ENCODE measurements around the gene CGB1.
"Not testable (repeated sequence)": the region's sequence is repeated elsewhere in the genome, so short reads cannot be mapped to it uniquely, and the experiment has no call there.

The CGB1 gene

DNA sequence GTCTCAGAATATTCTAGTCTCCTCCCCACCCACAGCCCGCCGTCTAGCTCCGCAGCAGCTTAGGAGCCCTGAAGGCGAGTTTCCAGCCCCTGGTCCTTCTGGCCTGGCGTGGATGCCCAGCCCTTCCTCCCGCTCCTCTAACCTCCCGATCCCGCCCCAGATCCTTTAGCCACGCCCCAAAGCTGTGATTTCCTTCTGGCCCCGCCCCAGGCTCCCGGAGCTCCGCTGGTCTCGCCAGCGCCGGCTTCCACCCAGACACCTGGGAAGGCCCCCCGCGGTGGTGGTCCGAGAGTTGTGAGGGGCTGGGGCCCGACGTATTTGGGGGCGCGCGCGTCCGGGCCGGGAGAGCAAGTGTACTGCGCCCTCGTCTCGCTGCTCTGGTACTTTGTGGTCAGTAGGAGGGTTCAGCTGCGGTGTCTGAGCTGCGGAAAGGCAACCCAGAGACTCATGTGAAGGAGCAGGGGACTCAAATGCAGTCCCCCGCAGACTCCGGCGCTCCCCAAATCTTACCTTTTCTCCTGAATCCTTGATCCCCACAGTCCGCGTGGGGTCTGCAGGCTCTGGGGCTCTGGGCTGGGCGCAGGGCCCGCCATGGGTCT, 21.0 kb upstream of the CGB1 start, which contains the start of gene CGB7:
TSS of gene CGB7 (minus strand) at position 114 of the 599 bp plus-strand sequence. CDS start 2,374 bp downstream, outside the sequence.
- no peak for DNase-seq

- DNase-seq = not testable (repeated sequence)
Measured at GRCh38 chr19:49056902-49057596, 20.4 kb upstream of the CGB1 start.

DNA sequence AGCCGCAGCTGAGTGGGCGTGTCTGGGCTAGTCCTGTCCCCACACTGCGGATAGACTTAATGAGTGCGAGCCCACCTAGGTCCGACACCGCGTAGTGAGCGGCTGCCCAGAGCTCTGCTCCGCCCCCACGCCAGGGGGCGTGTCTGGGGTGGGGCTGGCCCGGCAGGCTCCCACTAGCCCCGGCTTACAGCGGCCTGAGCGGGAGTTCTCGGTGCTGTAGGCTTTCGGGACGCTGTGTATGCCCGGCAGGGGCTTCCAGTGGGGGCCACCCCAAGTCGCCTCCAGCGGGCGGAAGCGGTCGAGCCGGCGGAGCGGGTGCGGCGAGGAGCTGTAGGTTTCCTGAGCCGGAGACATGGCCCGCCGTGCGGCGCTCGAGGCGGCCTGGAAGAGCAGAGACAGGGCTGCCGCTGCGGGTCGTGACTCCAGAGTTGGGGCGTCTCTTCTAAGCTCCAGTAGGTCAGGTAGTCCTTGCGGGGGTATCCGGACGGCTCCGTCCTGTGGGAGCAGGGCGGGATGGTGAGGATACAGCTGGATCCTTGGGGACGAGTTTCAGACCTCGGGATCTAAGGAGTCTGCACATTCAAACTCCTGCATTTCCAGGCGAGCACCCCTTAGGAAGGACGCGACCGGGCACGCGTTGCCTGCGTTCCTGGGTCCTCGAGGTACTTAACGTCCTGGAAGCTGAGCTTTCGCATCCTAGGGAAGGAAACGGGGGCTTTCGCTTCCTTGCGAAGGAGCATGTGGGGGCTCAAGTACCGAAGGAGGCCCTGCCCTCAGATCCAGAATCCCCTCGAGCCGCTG, 19.6 kb upstream of the CGB1 start:
- no peak for DNase-seq

DNA sequence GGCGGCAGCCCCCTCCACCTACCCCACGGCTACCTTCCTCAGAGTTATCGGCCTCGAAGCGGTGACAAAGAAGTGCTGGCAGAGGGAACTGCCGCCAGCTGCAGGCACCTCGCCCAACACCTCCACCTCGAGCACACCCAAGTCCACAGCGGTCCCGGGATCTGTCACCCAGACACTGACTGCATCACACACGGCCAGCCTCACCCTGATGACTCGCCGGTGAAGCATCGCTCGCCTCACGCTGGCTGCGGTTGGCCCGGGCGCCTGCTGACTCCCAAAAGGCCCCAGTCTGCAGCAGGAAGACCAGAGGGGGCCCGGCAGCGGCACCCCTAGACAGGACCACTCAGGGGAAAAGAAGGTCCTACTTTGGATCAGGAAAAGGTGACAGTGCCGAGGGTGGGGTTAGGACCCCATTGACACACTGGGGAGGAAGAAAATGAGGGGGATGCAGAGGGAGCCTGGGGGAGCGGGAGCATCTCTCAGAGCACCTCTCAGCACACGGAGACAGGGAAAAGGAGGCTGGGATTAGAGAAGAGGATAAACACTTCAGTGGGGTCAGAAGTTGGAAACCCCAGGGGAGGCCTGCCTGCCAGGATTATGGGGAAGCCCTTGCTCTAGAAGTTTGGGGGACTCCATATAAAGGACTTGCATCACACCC, 13.8 kb upstream of the CGB1 start:
- not testable (repeated sequence) for DNase-seq

DNA sequence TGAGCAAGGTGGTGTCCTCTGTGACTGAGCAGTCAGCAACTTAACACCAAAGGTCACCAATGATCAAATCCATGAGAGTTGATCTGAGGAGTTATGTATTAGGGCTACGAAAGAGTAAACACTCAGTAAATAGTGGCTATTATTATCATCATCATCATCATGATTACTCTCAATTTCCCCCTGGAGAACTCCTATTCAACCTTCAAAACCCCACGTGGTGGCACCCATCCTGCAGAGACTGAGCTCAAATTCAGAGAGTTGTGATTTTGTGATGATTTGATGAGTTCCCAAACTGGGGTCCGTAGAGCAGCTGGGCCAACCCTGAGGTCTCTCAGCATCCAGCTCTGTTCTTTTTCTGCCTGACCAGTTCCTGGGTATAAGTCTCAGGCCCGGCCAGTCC, 13.1 kb upstream of the CGB1 start:
- not testable (repeated sequence) for DNase-seq

- DNase-seq = not testable (repeated sequence)
Measured at GRCh38 chr19:49049011-49049410, 12.3 kb upstream of the CGB1 start, which contains the start of gene CGB8. Gene CGB8, minus strand, starts transcription at chr19:49049111. Its CDS starts 372 bp downstream, at chr19:49048739.

GRCh38 chr19:49043548-49043947, 6.9 kb upstream of the CGB1 start, which contains the start of gene CGB5:
Gene CGB5, plus strand, starts transcription at chr19:49043848. Its CDS starts 362 bp downstream, at chr19:49044210.
- not testable (repeated sequence) for DNase-seq

DNA sequence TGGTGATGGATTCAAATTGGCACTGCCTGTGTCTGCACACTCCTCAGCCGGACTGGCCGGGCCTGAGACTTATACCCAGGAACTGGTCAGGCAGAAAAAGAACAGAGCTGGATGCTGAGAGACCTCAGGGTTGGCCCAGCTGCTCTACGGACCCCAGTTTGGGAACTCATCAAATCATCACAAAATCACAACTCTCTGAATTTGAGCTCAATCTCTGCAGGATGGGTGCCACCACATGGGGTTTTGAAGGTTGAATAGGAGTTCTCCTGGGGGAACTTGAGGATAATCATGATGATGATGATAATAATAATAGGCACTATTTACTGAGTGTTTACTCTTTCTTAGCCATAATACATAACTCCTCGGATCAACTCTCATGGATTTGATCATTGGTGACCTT, 6.0 kb upstream of the CGB1 start:
- DNase-seq = not testable (repeated sequence)

GRCh38 chr19:49042177-49042576, 5.5 kb upstream of the CGB1 start:
- DNase-seq = no peak

GRCh38 chr19:49039736-49040135, 3.0 kb upstream of the CGB1 start:
- DNase-seq = not testable (repeated sequence)

DNA sequence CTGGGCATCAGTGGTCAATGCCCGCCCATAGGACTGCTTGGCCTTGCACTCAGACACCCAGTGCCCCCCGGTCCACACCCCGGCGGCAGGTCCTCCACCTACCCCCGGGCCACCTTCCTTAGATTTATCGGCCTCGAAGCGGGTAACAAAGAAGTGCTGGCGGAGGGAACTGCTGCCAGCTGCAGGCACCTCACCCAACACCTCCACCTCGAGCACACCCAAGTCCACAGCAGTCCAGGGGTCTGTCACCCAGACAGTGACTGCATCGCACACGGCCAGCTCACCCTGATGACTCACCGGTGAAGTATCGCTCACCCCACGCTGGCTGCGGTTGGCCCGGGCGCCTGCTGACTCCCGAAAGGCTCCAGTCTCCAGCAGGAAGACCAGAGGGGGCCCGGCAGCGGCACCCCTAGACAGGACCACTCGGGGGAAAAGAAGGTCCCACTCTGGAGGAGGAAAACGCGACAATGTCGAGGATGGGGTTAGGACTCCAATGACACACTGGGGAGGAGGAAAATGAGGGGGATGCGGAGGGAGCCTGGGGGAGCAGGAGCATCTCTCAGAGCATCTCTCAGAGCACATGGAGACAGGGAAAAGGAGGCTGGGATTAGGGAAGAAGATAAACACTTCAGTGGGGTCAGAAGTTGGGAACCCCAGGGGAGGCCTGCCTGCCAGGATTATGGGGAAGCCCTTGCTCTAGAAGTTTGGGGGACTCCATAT, 2.0 kb upstream of the CGB1 start:
- DNase-seq = not testable (repeated sequence)

DNA sequence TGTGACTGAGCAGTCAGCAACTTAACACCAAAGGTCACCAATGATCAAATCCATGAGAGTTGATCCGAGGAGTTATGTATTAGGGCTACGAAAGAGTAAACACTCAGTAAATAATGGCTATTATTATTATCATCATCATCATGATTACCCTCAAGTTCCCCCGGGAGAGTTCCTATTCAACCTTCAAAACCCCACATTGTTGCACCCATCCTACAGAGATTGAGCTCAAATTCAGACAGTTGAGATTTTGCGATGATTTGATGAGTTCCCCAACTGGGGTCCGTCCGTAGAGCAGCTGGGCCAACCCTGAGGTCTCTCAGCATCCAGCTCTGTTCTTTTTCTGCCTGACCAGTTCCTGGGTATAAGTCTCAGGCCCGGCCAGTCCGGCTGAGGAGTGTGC, 1.4 kb upstream of the CGB1 start:
- DNase-seq = not testable (repeated sequence)

DNA sequence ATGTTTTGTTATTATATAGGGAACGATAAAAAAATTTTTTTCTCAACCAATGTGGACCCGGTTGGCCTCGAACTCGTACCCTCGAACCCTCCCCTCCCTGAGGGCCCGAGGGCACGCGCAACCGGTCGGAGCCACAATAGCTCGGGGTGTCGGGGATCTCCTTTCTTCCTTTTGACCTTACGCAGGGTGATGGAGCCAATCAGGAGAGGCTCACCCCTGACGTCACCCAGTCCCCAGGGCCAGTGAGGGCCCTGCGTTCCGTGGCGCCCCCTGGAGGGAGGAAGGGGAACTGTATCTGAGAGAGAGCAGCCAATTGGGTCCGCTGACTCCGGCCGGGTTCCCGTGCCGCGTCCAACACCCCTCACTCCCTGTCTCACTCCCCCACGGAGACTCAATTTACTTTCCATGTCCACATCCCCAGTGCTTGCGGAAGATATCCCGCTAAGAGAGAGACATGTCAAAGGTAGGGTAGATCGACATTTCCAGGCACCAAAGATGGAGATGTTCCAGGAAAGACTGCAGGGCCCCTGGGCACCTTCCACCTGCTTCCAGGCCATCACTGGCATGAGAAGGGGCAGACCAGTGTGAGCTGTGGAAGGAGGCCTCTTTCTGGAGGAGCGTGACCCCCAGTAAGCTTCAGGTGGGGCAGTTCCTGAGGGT, 4.9 kb downstream of the CGB1 start, which contains the start of gene CGB2:
TSS of gene CGB2 (plus strand) at position 249 of the 660 bp plus-strand sequence. CDS start at position 455, 206 bp downstream.
- not testable (repeated sequence) for DNase-seq

DNA sequence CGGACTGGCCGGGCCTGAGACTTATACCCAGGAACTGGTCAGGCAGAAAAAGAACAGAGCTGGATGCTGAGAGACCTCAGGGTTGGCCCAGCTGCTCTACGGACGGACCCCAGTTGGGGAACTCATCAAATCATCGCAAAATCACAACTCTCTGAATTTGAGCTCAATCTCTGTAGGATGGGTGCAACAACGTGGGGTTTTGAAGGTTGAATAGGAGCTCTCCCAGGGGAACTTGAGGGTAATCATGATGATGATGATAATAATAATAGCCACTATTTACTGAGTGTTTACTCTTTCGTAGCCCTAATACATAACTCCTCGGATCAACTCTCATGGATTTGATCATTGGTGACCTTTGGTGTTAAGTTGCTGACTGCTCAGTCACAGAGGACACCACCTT, 6.4 kb downstream of the CGB1 start:
- DNase-seq = not testable (repeated sequence)

DNA sequence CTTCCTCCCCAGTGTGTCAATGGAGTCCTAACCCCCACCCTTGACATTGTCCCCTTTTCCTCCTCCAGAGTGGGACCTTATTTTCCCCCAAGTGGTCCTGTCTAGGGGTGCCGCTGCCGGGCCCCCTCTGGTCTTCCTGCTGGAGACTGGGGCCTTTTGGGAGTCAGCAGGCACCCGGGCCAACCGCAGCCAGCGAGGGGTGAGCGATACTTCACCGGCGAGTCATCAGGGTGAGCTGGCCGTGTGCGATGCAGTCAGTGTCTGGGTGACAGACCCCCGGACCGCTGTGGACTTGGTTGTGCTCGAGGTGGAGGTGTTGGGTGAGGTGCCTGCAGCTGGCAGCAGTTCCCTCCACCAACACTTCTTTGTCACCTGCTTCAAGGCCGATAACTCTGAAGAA, 6.9 kb downstream of the CGB1 start:
- DNase-seq = not testable (repeated sequence)

DNA sequence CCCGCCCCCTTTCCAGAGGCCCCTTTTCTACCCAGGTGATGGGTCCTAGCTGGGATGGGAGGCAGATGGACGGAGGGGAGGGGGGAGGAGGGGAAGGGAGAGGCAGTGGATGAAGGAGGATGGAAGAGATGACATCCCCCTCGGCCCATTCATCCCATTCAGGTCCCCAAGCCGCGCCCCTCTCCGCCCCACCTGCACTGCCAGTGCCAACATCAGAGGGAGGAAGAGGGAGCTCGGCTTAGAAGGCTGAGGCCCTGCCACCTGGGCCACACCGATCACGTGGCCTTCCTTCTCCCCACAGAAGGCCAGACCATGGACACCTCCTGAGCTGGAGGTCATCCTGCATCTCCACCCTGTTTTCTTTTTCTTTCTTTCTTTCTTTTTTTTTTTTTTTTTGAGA, 8.0 kb downstream of the CGB1 start:
- not testable (repeated sequence) for DNase-seq

DNA sequence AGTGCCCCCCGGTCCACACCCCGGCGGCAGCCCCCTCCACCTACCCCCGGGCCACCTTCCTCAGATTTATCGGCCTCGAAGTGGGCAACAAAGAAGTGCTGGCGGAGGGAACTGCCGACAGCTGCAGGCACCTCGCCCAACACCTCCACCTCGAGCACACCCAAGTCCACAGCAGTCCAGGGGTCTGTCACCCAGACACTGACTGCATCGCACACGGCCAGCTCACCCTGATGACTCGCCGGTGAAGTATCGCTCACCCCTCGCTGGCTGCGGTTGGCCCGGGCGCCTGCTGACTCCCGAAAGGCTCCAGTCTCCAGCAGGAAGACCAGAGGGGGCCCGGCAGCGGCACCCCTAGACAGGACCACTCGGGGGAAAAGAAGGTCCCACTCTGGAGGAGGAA, 11.1 kb downstream of the CGB1 start:
- DNase-seq = not testable (repeated sequence)

DNA sequence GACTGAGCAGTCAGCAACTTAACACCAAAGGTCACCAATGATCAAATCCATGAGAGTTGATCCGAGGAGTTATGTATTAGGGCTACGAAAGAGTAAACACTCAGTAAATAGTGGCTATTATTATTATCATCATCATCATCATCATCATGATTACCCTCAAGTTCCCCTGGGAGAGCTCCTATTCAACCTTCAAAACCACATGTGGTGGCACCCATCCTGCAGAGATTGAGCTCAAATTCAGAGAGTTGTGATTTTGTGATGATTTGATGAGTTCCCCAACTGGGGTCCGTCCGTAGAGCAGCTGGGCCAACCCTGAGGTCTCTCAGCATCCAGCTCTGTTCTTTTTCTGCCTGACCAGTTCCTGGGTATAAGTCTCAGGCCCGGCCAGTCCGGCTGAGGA, 11.6 kb downstream of the CGB1 start:
- DNase-seq = not testable (repeated sequence)

GRCh38 chr19:49024233-49024632, 12.5 kb downstream of the CGB1 start, which contains the start of gene CGB3:
Gene CGB3, minus strand, starts transcription at chr19:49024333. Its CDS starts 362 bp downstream, at chr19:49023971.
- DNase-seq = not testable (repeated sequence)

GRCh38 chr19:49022116-49022515, 14.6 kb downstream of the CGB1 start:
- DNase-seq = no peak

All from NCI-H2107 (cell line).